GM06990 (cell line): ENCODE data around the gene NEB.

ENCODE experiments used
- DNase-seq: peaks from one replicate; pipeline ENCODE4 v3.0.0-alpha.2; 2011; ENCODE audit not compliant: insufficient read length; ENCODE audit errors: extremely low read depth
- H3K27me3 ChIP-seq: replicated peaks from 2 replicates; pipeline ENCODE4 v1.6.0; 2011; ENCODE audit warnings: low read length; ENCODE audit not compliant: control insufficient read depth, insufficient read depth
- H3K36me3 ChIP-seq: 2 replicates; pipeline ENCODE4 v1.5.1; 2011; ENCODE audit warnings: low read length; ENCODE audit not compliant: control insufficient read depth, insufficient read depth
- H3K4me3 ChIP-seq: replicated peaks from 2 replicates; pipeline ENCODE4 v1.5.1; 2011; ENCODE audit warnings: low read depth, mild to moderate bottlenecking, control low read depth, low read length
- TF ChIP-seq, protein P1 (sequence below): IDR thresholded peaks from 2 replicates; pipeline ENCODE4 v1.5.1; 2011; ENCODE audit warnings: low read length, control low read depth, mild to moderate bottlenecking, inconsistent platforms; ENCODE audit not compliant: insufficient read depth, poor library complexity, severe bottlenecking

The NEB gene

GRCh38 chr2:151665959-151666358, 68.3 kb downstream of the NEB start:
- Histone ChIP-seq H3K4me3 (no peak overlapping the region), H3K36me3 (no peaks in the 10 kb centered on the region), H3K27me3 (0 out of 2 replicates have a peak, but pooled peaks cover 1% of the 10 kb centered on the region)
- no peak for DNase-seq
- TF ChIP-seq, protein P1, sequence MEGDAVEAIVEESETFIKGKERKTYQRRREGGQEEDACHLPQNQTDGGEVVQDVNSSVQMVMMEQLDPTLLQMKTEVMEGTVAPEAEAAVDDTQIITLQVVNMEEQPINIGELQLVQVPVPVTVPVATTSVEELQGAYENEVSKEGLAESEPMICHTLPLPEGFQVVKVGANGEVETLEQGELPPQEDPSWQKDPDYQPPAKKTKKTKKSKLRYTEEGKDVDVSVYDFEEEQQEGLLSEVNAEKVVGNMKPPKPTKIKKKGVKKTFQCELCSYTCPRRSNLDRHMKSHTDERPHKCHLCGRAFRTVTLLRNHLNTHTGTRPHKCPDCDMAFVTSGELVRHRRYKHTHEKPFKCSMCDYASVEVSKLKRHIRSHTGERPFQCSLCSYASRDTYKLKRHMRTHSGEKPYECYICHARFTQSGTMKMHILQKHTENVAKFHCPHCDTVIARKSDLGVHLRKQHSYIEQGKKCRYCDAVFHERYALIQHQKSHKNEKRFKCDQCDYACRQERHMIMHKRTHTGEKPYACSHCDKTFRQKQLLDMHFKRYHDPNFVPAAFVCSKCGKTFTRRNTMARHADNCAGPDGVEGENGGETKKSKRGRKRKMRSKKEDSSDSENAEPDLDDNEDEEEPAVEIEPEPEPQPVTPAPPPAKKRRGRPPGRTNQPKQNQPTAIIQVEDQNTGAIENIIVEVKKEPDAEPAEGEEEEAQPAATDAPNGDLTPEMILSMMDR = no peak

DNA sequence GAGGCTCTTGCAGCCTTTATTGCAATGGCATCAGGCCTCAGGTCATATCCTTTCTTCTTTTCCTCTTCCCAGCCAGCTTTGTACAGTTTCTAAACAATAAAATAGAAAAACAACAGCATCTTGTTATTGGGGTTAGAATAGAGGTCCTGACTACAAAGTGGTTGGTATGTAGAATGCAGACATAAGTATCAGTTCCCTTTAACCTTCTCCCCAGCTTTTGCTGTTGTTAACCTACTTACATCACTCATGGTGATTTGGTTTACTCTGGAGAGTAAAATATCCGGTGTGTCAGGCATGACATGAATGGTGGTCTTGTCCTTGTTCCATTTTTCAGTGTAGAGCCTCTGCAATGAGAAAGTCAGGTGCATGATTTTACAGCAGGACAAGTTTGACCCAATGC, 69.8 kb downstream of the NEB start:
- no peak for DNase-seq
- TF ChIP-seq, protein P1 = no peak
- Histone ChIP-seq H3K4me3 (no peak overlapping the region), H3K36me3 (no peaks in the 10 kb centered on the region), H3K27me3 (0 out of 2 replicates have a peak, but pooled peaks cover 1% of the 10 kb centered on the region)

- no peak overlapping the region for H3K4me3 ChIP-seq
- DNase-seq = no peak
- TF ChIP-seq, protein P1 = no peak
- H3K27me3 ChIP-seq = 0 out of 2 replicates have a peak, but pooled peaks cover 1% of the 10 kb centered on the region
- H3K36me3 ChIP-seq = no peaks in the 10 kb centered on the region
Measured at GRCh38 chr2:151661625-151662024, 72.7 kb downstream of the NEB start.

GRCh38 chr2:151658081-151658480, 76.2 kb downstream of the NEB start:
- no peak for DNase-seq
- no peaks in the 10 kb centered on the region for H3K36me3 ChIP-seq
- TF ChIP-seq, protein P1 = no peak
- H3K27me3 ChIP-seq = no peaks in the 10 kb centered on the region
- H3K4me3 ChIP-seq = no peak overlapping the region

GRCh38 chr2:151657667-151658076, 76.6 kb downstream of the NEB start:
- Histone ChIP-seq H3K36me3 (no peaks in the 10 kb centered on the region), H3K4me3 (no peak overlapping the region), H3K27me3 (no peaks in the 10 kb centered on the region)
- TF ChIP-seq, protein P1 = no peak
- no peak for DNase-seq

- no peaks in the 10 kb centered on the region for H3K27me3 ChIP-seq
- TF ChIP-seq, protein P1 = no peak
- no peak overlapping the region for H3K4me3 ChIP-seq
- H3K36me3 ChIP-seq = no peaks in the 10 kb centered on the region
- no peak for DNase-seq
Measured at GRCh38 chr2:151655663-151656398, 78.4 kb downstream of the NEB start.
